OCI-LY1 (cell line): ENCODE data around the gene ANKLE2.

ENCODE experiments used
- H2AFZ ChIP-seq: fragments of 200-600 bp; sonication (generic), shearing (Covaris generic); 2 replicates; pipeline ENCODE4 v1.6.0; 2014; ENCODE audit warnings: antibody characterized with exemption, mild to moderate bottlenecking, low read length
- H3F3A ChIP-seq: fragments of 200-600 bp; sonication (generic), shearing (Covaris generic); 2 replicates; pipeline ENCODE4 v1.6.0; 2014; ENCODE audit warnings: mild to moderate bottlenecking, antibody characterized with exemption, low read length, moderate library complexity; ENCODE audit not compliant: insufficient read depth
- H3K27ac ChIP-seq: fragments of 200-600 bp; sonication (generic); 2 replicates; pipeline ENCODE4 v1.5.1; 2014; ENCODE audit warnings: low read length, mixed run types, mild to moderate bottlenecking, low read depth; ENCODE audit not compliant: poor library complexity, severe bottlenecking
- H3K27me3 ChIP-seq: fragments of 200-600 bp; sonication (generic); 2 replicates; pipeline ENCODE4 v1.6.0; 2014; ENCODE audit warnings: antibody characterized with exemption, mild to moderate bottlenecking, low read length, moderate library complexity; ENCODE audit not compliant: insufficient read depth
- H3K36me3 ChIP-seq: fragments of 200-600 bp; sonication (generic); 2 replicates; pipeline ENCODE4 v1.6.1; 2014; ENCODE audit warnings: mild to moderate bottlenecking, antibody characterized with exemption, low read length, moderate library complexity, mixed read lengths; ENCODE audit not compliant: insufficient read depth
- H3K4me1 ChIP-seq: fragments of 200-600 bp; sonication (generic); 2 replicates; pipeline ENCODE4 v1.5.1; 2014; ENCODE audit warnings: mild to moderate bottlenecking, low read length, moderate library complexity; ENCODE audit not compliant: insufficient read depth, severe bottlenecking
- H3K4me2 ChIP-seq: fragments of 200-600 bp; sonication (generic), shearing (Covaris generic); 2 replicates; pipeline ENCODE4 v1.6.1; 2014; ENCODE audit warnings: low read length
- H3K4me3 ChIP-seq: fragments of 200-600 bp; sonication (generic); 2 replicates; pipeline ENCODE4 v1.5.1; 2014; ENCODE audit warnings: low read length, low read depth, mild to moderate bottlenecking, mixed read lengths; ENCODE audit not compliant: poor library complexity, severe bottlenecking
- H3K79me2 ChIP-seq: fragments of 200-600 bp; shearing (Covaris generic); 2 replicates; pipeline ENCODE4 v1.6.1; 2016; ENCODE audit warnings: mixed run types, low read length, mixed read lengths; ENCODE audit not compliant: insufficient read depth
- H3K9ac ChIP-seq: fragments of 200-600 bp; sonication (generic), shearing (Covaris generic); 2 replicates; pipeline ENCODE4 v1.6.1; 2014; ENCODE audit warnings: mild to moderate bottlenecking, low read length, mixed read lengths
- H3K9me2 ChIP-seq: fragments of 200-600 bp; sonication (generic), shearing (Covaris generic); 2 replicates; pipeline ENCODE4 v1.6.1; 2014; ENCODE audit warnings: low read depth, mild to moderate bottlenecking, low read length, mixed read lengths
- H3K9me3 ChIP-seq: fragments of 200-600 bp; shearing (Covaris generic); 2 replicates; pipeline ENCODE4 v1.6.1; 2014; ENCODE audit warnings: low read length, mixed read lengths
- H4K20me1 ChIP-seq: fragments of 200-600 bp; sonication (generic), shearing (Covaris generic); 2 replicates; pipeline ENCODE4 v1.6.0; 2016; ENCODE audit warnings: mild to moderate bottlenecking, low read length; ENCODE audit not compliant: insufficient read depth
- EZH2 ChIP-seq: fragments of 200-600 bp; sonication (generic), shearing (Covaris generic); IDR thresholded peaks from 2 replicates; pipeline ENCODE4 v1.8.0; 2017; ENCODE audit warnings: borderline replicate concordance, mixed run types, mild to moderate bottlenecking, antibody characterized with exemption, low read length, moderate library complexity, mixed read lengths
- TF ChIP-seq, protein P1 (sequence below): fragments of 200-600 bp; sonication (generic), shearing (Covaris generic); IDR thresholded peaks from 2 replicates; pipeline ENCODE4 v1.5.1; 2017; ENCODE audit warnings: mild to moderate bottlenecking, antibody characterized with exemption, low read length, moderate library complexity, mixed read lengths

The ANKLE2 gene

DNA sequence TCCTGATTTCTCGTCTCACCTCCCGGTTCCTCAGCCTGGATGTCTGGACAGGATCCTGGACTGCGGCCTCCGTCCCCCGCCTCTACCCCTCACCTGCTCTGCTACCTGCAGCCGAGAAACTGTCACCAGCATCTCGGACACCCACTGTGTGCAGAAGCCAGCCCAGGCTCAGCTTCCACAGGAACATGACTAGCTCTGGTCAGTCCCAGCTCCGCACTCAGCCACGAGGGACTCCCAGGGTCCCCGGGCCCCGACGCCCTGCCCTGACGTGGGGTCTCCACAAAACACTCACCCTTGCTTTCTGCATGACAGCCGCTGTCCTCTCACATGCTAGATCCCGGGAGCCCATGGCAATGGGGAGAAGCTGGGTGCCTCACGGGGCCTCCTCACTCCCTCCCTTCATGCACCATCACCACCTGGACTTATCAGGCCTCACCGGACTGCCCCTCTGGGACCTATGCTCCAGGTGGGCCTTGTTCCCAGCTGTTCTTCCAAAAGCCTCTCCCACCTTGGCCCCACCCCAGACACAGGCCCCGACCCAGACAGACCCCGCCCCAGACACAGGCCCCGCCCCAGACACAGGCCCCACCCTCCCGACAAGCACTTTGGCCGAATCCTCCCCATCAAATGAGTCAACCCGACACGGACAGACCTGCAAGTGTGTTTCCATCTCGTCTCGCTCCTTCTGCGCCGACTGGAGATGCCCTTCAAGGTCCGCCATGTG, 26.9 kb upstream of the ANKLE2 start:
- H3K4me2 ChIP-seq = no peak overlapping the region
- no peak for TF ChIP-seq EZH2
- TF ChIP-seq, protein P1, sequence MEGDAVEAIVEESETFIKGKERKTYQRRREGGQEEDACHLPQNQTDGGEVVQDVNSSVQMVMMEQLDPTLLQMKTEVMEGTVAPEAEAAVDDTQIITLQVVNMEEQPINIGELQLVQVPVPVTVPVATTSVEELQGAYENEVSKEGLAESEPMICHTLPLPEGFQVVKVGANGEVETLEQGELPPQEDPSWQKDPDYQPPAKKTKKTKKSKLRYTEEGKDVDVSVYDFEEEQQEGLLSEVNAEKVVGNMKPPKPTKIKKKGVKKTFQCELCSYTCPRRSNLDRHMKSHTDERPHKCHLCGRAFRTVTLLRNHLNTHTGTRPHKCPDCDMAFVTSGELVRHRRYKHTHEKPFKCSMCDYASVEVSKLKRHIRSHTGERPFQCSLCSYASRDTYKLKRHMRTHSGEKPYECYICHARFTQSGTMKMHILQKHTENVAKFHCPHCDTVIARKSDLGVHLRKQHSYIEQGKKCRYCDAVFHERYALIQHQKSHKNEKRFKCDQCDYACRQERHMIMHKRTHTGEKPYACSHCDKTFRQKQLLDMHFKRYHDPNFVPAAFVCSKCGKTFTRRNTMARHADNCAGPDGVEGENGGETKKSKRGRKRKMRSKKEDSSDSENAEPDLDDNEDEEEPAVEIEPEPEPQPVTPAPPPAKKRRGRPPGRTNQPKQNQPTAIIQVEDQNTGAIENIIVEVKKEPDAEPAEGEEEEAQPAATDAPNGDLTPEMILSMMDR = no peak
- no peak overlapping the region for H3K4me3 ChIP-seq
- H3K4me1 ChIP-seq = no peaks in the 10 kb centered on the region
- H3K9me2 ChIP-seq = no peaks in the 10 kb centered on the region
- no peaks in the 10 kb centered on the region for H3K27me3 ChIP-seq
- H3K9me3 ChIP-seq = no peaks in the 10 kb centered on the region
- H3K9ac ChIP-seq = no peak overlapping the region
- peaks cover 60% of the 10 kb centered on the region for H3K36me3 ChIP-seq
- H3K27ac ChIP-seq = no peak overlapping the region
- no peaks in the 10 kb centered on the region for H3F3A ChIP-seq
- no peaks in the 10 kb centered on the region for H3K79me2 ChIP-seq
- H4K20me1 ChIP-seq = no peaks in the 10 kb centered on the region
- H2AFZ ChIP-seq = no peak overlapping the region

DNA sequence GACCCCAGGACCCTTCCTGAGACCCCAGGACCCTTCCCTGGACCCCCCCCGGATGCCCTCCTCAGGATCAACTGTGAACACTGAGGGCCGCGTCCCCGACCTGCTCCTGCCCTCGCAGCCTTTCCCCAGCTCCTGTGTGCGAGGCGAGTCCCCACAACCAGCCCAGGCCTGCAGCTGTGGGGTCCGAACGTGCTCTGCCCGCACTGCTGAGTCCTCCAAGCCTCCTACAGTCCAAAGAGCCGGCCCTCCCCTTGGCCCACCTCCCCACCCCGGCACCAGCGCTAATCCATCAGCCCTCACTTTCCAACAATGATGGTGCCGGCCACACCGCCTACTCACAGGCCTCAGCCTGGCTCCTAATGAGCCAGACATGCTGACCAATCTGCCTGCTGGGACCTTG, 26.2 kb upstream of the ANKLE2 start:
- no peaks in the 10 kb centered on the region for H3K4me1 ChIP-seq
- H3K9ac ChIP-seq = no peak overlapping the region
- peaks cover 62% of the 10 kb centered on the region for H3K36me3 ChIP-seq
- no peaks in the 10 kb centered on the region for H3K27me3 ChIP-seq
- no peak overlapping the region for H3K4me2 ChIP-seq
- no peak overlapping the region for H3K4me3 ChIP-seq
- no peak overlapping the region for H2AFZ ChIP-seq
- H3K9me3 ChIP-seq = no peaks in the 10 kb centered on the region
- H4K20me1 ChIP-seq = no peaks in the 10 kb centered on the region
- no peaks in the 10 kb centered on the region for H3F3A ChIP-seq
- H3K79me2 ChIP-seq = no peaks in the 10 kb centered on the region
- no peaks in the 10 kb centered on the region for H3K9me2 ChIP-seq
- no peak overlapping the region for H3K27ac ChIP-seq
- TF ChIP-seq, protein P1 = no peak
- TF ChIP-seq EZH2 = no peak

DNA sequence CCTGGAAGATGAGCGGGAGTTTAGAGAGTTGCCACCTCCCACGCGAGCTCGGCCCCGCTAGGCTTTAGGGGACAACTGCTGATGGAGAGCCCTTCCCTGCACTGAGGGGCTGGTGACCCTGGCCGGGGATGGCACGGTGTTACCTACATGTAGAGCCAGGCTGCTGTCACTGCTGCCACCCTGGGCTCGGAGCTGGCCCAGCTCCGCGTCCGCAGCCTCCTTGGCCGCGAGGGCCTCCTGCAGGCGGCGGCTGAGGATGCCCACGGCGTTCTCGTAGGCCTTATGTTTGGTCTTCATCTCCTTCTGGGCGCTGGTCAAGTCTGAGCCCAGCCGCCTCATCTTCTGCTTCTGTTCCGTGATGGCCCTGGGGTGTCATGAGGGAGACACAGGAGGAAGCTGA, 24.6 kb upstream of the ANKLE2 start:
- H3K9me3 ChIP-seq = no peaks in the 10 kb centered on the region
- H3K79me2 ChIP-seq = no peaks in the 10 kb centered on the region
- no peak overlapping the region for H2AFZ ChIP-seq
- no peaks in the 10 kb centered on the region for H3K4me1 ChIP-seq
- no peak overlapping the region for H3K27ac ChIP-seq
- no peak overlapping the region for H3K9ac ChIP-seq
- H3K27me3 ChIP-seq = no peaks in the 10 kb centered on the region
- TF ChIP-seq, protein P1 = no peak
- no peak for TF ChIP-seq EZH2
- no peak overlapping the region for H3K4me3 ChIP-seq
- no peaks in the 10 kb centered on the region for H3K9me2 ChIP-seq
- no peaks in the 10 kb centered on the region for H4K20me1 ChIP-seq
- peaks cover 66% of the 10 kb centered on the region for H3K36me3 ChIP-seq
- H3F3A ChIP-seq = no peaks in the 10 kb centered on the region
- H3K4me2 ChIP-seq = no peak overlapping the region
